SK-N-SH treated with all-trans-retinoic acid at 6 μM for 48 hours (cell line): Measurements from ENCODE around the gene LIN9.

Experiments used
- ARNTL ChIP-seq: fragments of 450-650 bp; formaldehyde crosslinking; IDR thresholded peaks from 2 replicates; pipeline ENCODE4 v1.5.0; 2020; ENCODE audit warnings: low read depth, mild to moderate bottlenecking, moderate library complexity, borderline replicate concordance
- PPARA ChIP-seq: fragments of 250-450 bp; sonication (Bioruptor Pico); IDR thresholded peaks from 2 replicates; pipeline ENCODE4 v1.5.0; 2020; ENCODE audit warnings: mild to moderate bottlenecking, borderline replicate concordance
- TOX ChIP-seq: fragments of 250-450 bp; sonication (Bioruptor Pico); IDR thresholded peaks from 2 replicates; pipeline ENCODE4 v1.8.0; 2021; ENCODE audit warnings: mild to moderate bottlenecking, moderate library complexity, borderline replicate concordance
- ZNF565 ChIP-seq: fragments of 450-650 bp; formaldehyde crosslinking; conservative IDR thresholded peaks from 2 replicates; pipeline ENCODE4 v1.5.0; 2020; ENCODE audit warnings: low read depth, mild to moderate bottlenecking, moderate library complexity
- ZNF8 ChIP-seq: fragments of 450-650 bp; formaldehyde crosslinking; IDR thresholded peaks from 2 replicates; pipeline ENCODE4 v1.5.0; 2020; ENCODE audit warnings: mild to moderate bottlenecking, moderate library complexity
- TF ChIP-seq, protein P1 (sequence below): fragments of 250-450 bp; sonication (Bioruptor Pico); IDR thresholded peaks from 2 replicates; pipeline ENCODE4 v1.5.1; 2020; ENCODE audit warnings: low read depth, mild to moderate bottlenecking, moderate library complexity

DNA sequence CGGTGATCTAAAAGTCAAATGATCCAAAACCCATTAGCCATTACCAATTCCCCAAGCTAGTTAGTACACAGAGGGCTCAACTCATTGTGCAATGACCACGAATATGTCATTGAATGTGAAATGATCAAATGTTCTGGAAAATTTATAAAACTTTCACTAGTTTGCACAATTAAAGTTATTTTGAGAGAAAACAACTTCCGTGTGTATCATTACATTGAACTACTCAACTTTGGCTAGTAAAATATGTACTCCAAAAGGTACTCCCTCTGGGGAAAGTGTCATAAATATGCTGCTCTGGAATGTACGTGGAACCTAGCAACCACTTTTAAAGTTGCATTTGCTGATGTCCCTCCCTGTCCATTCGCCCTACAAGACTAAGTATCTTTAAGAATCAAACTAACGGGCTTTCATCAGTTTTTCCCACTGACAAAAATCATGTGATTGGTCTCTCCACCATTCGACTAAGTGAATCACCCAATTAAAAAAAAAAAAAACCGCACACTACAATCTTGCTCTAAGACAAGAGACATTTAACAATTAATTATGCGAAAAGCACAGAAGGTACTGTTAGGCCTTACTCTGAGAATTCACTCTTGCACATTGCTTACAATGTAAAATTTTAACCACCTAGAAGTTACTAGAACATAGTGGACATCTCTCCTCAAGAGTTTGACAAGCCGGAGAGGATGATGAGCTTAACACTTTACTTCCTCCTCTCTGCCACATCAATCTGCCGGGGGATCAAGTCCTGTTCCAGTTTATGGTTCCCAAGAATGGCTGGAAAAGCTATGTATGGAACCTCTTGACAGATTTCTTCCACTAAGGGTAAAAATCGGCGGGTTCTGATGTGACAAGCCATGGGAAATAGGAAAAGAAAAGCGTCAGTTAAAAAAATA lies 123.6 kb downstream of the LIN9 start:
- TF ChIP-seq ARNTL (CRISPR knock-in tag): no peak
- no peak for TF ChIP-seq TOX (CRISPR knock-in tag)
- TF ChIP-seq, protein P1, sequence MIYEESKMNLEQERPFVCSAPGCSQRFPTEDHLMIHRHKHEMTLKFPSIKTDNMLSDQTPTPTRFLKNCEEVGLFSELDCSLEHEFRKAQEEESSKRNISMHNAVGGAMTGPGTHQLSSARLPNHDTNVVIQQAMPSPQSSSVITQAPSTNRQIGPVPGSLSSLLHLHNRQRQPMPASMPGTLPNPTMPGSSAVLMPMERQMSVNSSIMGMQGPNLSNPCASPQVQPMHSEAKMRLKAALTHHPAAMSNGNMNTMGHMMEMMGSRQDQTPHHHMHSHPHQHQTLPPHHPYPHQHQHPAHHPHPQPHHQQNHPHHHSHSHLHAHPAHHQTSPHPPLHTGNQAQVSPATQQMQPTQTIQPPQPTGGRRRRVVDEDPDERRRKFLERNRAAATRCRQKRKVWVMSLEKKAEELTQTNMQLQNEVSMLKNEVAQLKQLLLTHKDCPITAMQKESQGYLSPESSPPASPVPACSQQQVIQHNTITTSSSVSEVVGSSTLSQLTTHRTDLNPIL (CRISPR knock-in tag): no peak
- no peak for TF ChIP-seq PPARA (CRISPR knock-in tag)
- no peak for TF ChIP-seq ZNF8 (CRISPR knock-in tag)
- TF ChIP-seq ZNF565 (CRISPR knock-in tag): no peak
